Keratinocyte (primary cell): ENCODE data around the gene UQCC3. TPM values are rescaled to one million over a fixed set of nuclear protein-coding genes. Genes with fewer than 3 reads are reported as not detected.
"Not testable (repeated sequence)": the region's sequence is repeated elsewhere in the genome, so short reads cannot be mapped to it uniquely, and the experiment has no call there.

Source experiments
- DNase-seq: peaks from one replicate; pipeline ENCODE4 v3.0.0-alpha.2; 2011; ENCODE audit warnings: low read depth, missing footprints, low spot score
- FAIRE-seq: peaks from 2 replicates; lab custom pipeline; 2011; peaks lifted over from hg19 to GRCh38; lab: Jason Lieb, UNC
- H2AFZ ChIP-seq: 2 replicates; pipeline ENCODE4 v1.6.0; 2012; ENCODE audit warnings: low read length, control low read depth, inconsistent platforms; ENCODE audit not compliant: control insufficient read depth
- H3K27ac ChIP-seq: 2 replicates; pipeline ENCODE4 v1.5.1; 2011; ENCODE audit warnings: low read length; ENCODE audit not compliant: control insufficient read depth, insufficient read depth
- H3K27me3 ChIP-seq: 3 replicates; pipeline ENCODE4 v1.6.0; 2011; ENCODE audit warnings: low read length; ENCODE audit not compliant: control insufficient read depth, insufficient read depth; ENCODE audit errors: extremely low read depth
- H3K36me3 ChIP-seq, 2 experiments: 2 replicates in 1 of 2; 3 replicates in 1 of 2; pipeline ENCODE4 v1.5.1; 2011; ENCODE audit warnings: low read length in 2 of 2, mild to moderate bottlenecking in 1 of 2; ENCODE audit not compliant: control insufficient read depth in 2 of 2, insufficient read depth in 2 of 2; ENCODE audit errors: extremely low read depth in 1 of 2
- H3K4me1 ChIP-seq: 3 replicates; pipeline ENCODE4 v1.5.1; 2011; ENCODE audit warnings: low read length; ENCODE audit not compliant: control insufficient read depth, insufficient read depth; ENCODE audit errors: extremely low read depth
- H3K4me2 ChIP-seq: 3 replicates; pipeline ENCODE4 v1.6.0; 2011; ENCODE audit warnings: low read depth, low read length; ENCODE audit not compliant: control insufficient read depth, insufficient read depth; ENCODE audit errors: extremely low read depth
- H3K4me3 ChIP-seq, 3 experiments: fragments of 200-600 bp in 1 of 3; sonication (generic) in 1 of 3; 2 replicates in 2 of 3; 3 replicates in 1 of 3; pipeline ENCODE4 v1.5.1; 2011 to 2016; ENCODE audit warnings: low read length in 3 of 3, mild to moderate bottlenecking in 3 of 3, control low read depth in 2 of 3, inconsistent platforms in 1 of 3, low read depth in 1 of 3, mixed read lengths in 1 of 3, mixed run types in 1 of 3, moderate library complexity in 1 of 3; ENCODE audit not compliant: control insufficient read depth in 2 of 3, insufficient read depth in 2 of 3; ENCODE audit errors: extremely low read depth in 1 of 3
- H3K79me2 ChIP-seq: 2 replicates; pipeline ENCODE4 v1.6.0; 2012; ENCODE audit warnings: low read length; ENCODE audit not compliant: control insufficient read depth, insufficient read depth
- H3K9ac ChIP-seq: 3 replicates; pipeline ENCODE4 v1.6.0; 2011; ENCODE audit warnings: low read length; ENCODE audit not compliant: control insufficient read depth, insufficient read depth; ENCODE audit errors: extremely low read depth
- H3K9me1 ChIP-seq: 3 replicates; pipeline ENCODE4 v1.6.0; 2011; ENCODE audit warnings: low read length; ENCODE audit not compliant: control insufficient read depth, insufficient read depth; ENCODE audit errors: extremely low read depth
- H3K9me3 ChIP-seq: 2 replicates; pipeline ENCODE4 v1.5.1; 2012; ENCODE audit warnings: low read depth, low read length; ENCODE audit not compliant: control insufficient read depth
- H4K20me1 ChIP-seq: 3 replicates; pipeline ENCODE4 v1.6.0; 2011; ENCODE audit warnings: low read length; ENCODE audit not compliant: control insufficient read depth, insufficient read depth; ENCODE audit errors: extremely low read depth
- EZH2 ChIP-seq: IDR thresholded peaks from one replicate; pipeline ENCODE4 v1.6.1; 2012; ENCODE audit warnings: inconsistent platforms, mild to moderate bottlenecking, low read length, moderate library complexity
- dilution Hi-C: fragments of 300-500 bp; cut with MboI; formaldehyde crosslinking; loops from one replicate; pipeline ENCODE4 v1.7.0; 2020; ENCODE audit warnings: low sequenced_read_pairs; ENCODE audit not compliant: extremely low pct_ligation_motif_present
- polyA plus RNA-seq, 5 experiments: library from polyadenylated mRNA; depleted of rRNA in 3 of 5; stranded (reverse) in 3 of 5; stranded (forward) in 1 of 5; unstranded in 1 of 5; fragments of >200 nt; gene quantifications; 1 replicate in 1 of 5; 2 replicates in 3 of 5; 3 replicates in 1 of 5; pipeline versions ENCODE4 v1.2.1 to v1.2.3, GENCODE V29; 2011 to 2012; ENCODE audit warnings: missing spikeins in 2 of 5, low read depth in 1 of 5, low replicate concordance in 1 of 5
- TF ChIP-seq, protein P1 (sequence below), 3 experiments: IDR thresholded peaks in 1 of 3; conservative IDR thresholded peaks in 1 of 3; optimal IDR thresholded peaks in 1 of 3; 2 replicates in 2 of 3; 3 replicates in 1 of 3; pipeline versions ENCODE3 to v1.5.1; 2011; ENCODE audit warnings: low read length in 3 of 3, mild to moderate bottlenecking in 3 of 3, moderate library complexity in 2 of 3, control low read depth in 1 of 3, inconsistent platforms in 1 of 3; ENCODE audit not compliant: insufficient read depth in 2 of 3; ENCODE audit errors: extremely low read depth in 1 of 3

The UQCC3 gene
- polyA plus RNA-seq, 1 donor (not counting 4 experiments of a cell fraction or from before 2014, with no cell fraction given) = 8.6 TPM

DNA sequence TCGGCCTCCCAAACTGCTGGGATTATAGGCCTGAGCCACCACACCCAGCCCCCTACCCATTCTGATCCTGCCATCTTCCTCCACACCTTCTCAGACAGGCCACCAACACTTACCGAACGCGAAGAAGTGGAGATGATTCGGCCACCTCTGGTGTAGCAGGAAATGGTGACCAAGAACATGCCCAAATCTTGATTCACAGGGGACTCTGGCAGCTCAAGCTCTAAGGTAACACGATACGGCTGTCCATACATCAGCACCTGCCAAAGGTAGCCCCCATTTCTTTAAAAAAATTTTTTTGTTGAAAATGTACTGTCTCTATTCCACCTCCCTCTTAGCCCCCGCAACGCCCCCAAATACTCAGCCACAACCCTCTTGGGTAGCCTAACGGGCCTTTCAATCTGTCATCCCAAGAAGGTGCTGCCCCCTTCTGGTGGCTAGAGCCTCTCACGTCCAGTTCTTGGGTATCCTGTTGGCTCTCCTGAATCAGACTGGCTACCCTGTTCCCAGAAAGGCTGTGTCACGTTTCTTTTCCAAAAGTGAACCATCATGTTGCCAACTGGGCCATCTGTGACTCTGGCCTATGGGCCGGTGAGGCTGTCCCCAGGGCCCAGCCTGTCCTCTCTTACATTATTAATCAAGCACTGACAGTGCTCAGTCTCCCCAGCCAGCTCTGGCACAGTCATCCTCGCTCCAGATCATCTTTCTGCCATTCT lies 23.1 kb downstream of the UQCC3 start:
- Histone ChIP-seq H4K20me1 (no peaks in the 10 kb centered on the region), H2AFZ (no peak overlapping the region), H3K79me2 (no peaks in the 10 kb centered on the region), H3K27me3 (no peaks in the 10 kb centered on the region), H3K4me2 (no peak overlapping the region), H3K4me1 (peaks cover 5% of the 10 kb centered on the region), H3K4me3 (no peak overlapping the region), H3K9me1 (no peaks in the 10 kb centered on the region), H3K9ac (no peak overlapping the region), H3K27ac (no peak overlapping the region), H3K36me3 (peaks cover 4 to 20% of the 10 kb centered on the region in 2 experiments), H3K9me3 (no peaks in the 10 kb centered on the region)
- DNase-seq (no peak), FAIRE-seq (no peak)
- dilution Hi-C loops = no loop called here
- no peak for TF ChIP-seq EZH2
- TF ChIP-seq, protein P1, sequence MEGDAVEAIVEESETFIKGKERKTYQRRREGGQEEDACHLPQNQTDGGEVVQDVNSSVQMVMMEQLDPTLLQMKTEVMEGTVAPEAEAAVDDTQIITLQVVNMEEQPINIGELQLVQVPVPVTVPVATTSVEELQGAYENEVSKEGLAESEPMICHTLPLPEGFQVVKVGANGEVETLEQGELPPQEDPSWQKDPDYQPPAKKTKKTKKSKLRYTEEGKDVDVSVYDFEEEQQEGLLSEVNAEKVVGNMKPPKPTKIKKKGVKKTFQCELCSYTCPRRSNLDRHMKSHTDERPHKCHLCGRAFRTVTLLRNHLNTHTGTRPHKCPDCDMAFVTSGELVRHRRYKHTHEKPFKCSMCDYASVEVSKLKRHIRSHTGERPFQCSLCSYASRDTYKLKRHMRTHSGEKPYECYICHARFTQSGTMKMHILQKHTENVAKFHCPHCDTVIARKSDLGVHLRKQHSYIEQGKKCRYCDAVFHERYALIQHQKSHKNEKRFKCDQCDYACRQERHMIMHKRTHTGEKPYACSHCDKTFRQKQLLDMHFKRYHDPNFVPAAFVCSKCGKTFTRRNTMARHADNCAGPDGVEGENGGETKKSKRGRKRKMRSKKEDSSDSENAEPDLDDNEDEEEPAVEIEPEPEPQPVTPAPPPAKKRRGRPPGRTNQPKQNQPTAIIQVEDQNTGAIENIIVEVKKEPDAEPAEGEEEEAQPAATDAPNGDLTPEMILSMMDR (optimal IDR thresholded peaks at IDR 0.05 in 1 of 3, IDR thresholded peaks at IDR 0.05 in 1 of 3, conservative IDR thresholded peaks at IDR 0.05 in 1 of 3; ENCODE audit: extremely low read depth in 1 of 3, insufficient read depth in 2 of 3, low read length in 3 of 3) = peak; percentile 83 to 88 (median 86)

DNA sequence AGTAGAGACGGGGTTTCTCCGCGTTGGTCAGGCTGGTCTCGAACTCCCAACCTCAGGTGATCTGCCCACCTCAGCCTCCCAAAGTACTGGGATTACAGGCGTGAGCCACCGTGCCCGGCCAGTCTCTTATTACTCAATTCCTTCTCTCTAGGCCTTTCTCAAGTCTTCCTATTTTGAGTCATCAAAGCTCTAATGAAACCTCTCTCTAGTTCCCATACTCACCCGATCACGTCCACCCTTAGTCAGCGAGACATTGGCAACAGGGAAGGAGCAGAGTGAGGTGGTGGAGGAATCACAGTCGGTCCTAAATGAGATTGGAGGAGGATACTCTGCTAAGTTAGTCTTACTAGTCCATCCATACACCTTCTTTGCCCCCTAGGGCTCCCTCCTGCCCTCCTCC lies 30.8 kb downstream of the UQCC3 start:
- dilution Hi-C loops = no loop called here
- no peak overlapping the region for H3K27ac ChIP-seq
- FAIRE-seq = no peak

DNA sequence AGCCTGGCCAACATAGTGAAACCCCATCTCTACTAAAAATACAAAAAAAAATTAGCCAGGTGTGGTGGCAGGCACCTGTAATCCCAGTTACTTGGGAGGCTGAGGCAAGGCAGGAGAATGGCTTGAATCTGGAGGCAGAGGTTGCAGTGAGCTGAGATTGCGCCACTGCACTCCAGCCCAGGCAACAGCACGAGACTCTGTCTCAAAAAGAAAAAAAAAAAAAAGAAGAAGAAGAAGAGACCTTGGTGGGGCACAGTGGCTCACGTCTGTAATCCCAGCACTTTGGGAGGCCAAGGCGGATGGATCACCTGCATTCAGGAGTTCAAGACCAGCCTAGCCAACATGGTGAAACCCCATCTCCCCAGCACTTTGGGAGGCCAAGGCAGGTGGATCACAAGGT lies 32.4 kb downstream of the UQCC3 start:
- H4K20me1 ChIP-seq, H3K79me2 ChIP-seq, H2AFZ ChIP-seq, H3K4me2 ChIP-seq, H3K9me1 ChIP-seq, H3K4me3 ChIP-seq, dilution Hi-C loops, H3K9ac ChIP-seq, DNase-seq, FAIRE-seq, H3K36me3 ChIP-seq, H3K9me3 ChIP-seq, H3K27me3 ChIP-seq, H3K27ac ChIP-seq: not testable (repeated sequence)
- peaks cover 25% of the 10 kb centered on the region for H3K4me1 ChIP-seq

More for the DNA sequence above, 30.8 kb downstream of the UQCC3 start:
- no peaks in the 10 kb centered on the region for H3K79me2 ChIP-seq
- H3K4me1 ChIP-seq = peaks cover 17% of the 10 kb centered on the region
- no peak for DNase-seq
- no peak overlapping the region for H3K4me3 ChIP-seq
- no peaks in the 10 kb centered on the region for H3K9me1 ChIP-seq
- no peaks in the 10 kb centered on the region for H3K27me3 ChIP-seq
- no peaks in the 10 kb centered on the region for H3K9me3 ChIP-seq
- H3K4me2 ChIP-seq = no peak overlapping the region
- no peak overlapping the region for H2AFZ ChIP-seq
- TF ChIP-seq, protein P1 (optimal IDR thresholded peaks at IDR 0.05 in 1 of 3, IDR thresholded peaks at IDR 0.05 in 1 of 3, conservative IDR thresholded peaks at IDR 0.05 in 1 of 3; ENCODE audit: extremely low read depth in 1 of 3, insufficient read depth in 2 of 3, low read length in 3 of 3) = no peak
- TF ChIP-seq EZH2 = no peak
- no peaks in the 10 kb centered on the region for H4K20me1 ChIP-seq
- peaks cover 0 to 5% of the 10 kb centered on the region in 2 experiments for H3K36me3 ChIP-seq
- H3K9ac ChIP-seq = no peak overlapping the region
